HepG2 (cell line): ENCODE results near the gene CD72. TPM values are rescaled to one million over a fixed set of nuclear protein-coding genes. Genes with fewer than 3 reads are reported as not detected.
A peak's percentile ranks its signal among the peaks of the same experiment; 100 is the strongest.

ENCODE experiments used
- AGO2 ChIP-seq: fragments of 200-400 bp; formaldehyde crosslinking; optimal IDR thresholded peaks from 2 replicates; pipeline ENCODE3; 2017; ENCODE audit warnings: mild to moderate bottlenecking, low read depth, low read length, moderate library complexity
- EEA1 ChIP-seq: sonication (generic); formaldehyde crosslinking; IDR thresholded peaks from 2 replicates; pipeline ENCODE4 v1.5.1; 2020; ENCODE audit warnings: mild to moderate bottlenecking, missing genetic modification reagents, borderline replicate concordance
- HOXD1 ChIP-seq: sonication (generic); formaldehyde crosslinking; IDR thresholded peaks from 2 replicates; pipeline ENCODE4 v1.5.0; 2020; ENCODE audit warnings: missing genetic modification reagents
- NR2F6 ChIP-seq, 2 experiments: IDR thresholded peaks; 2 replicates each; pipeline ENCODE4 v1.6.1; 2016; ENCODE audit warnings: antibody characterized with exemption in 1 of 2, mild to moderate bottlenecking in 1 of 2
- PAWR ChIP-seq: sonication (generic); formaldehyde crosslinking; IDR thresholded peaks from 2 replicates; pipeline ENCODE4 v1.4.0; 2020; ENCODE audit warnings: missing genetic modification reagents, mild to moderate bottlenecking, borderline replicate concordance
- SPEN ChIP-seq: sonication (generic); formaldehyde crosslinking; IDR thresholded peaks from 2 replicates; pipeline ENCODE4 v1.5.1; 2020; ENCODE audit warnings: low read depth, mild to moderate bottlenecking, missing genetic modification reagents
- TBX2 ChIP-seq: sonication (generic); formaldehyde crosslinking; IDR thresholded peaks from 2 replicates; pipeline ENCODE4 v1.5.0; 2020; ENCODE audit warnings: missing genetic modification reagents, mild to moderate bottlenecking, borderline replicate concordance
- THAP11 ChIP-seq: IDR thresholded peaks from 2 replicates; pipeline ENCODE4 v1.6.1; 2016; ENCODE audit warnings: missing biosample characterization, missing genetic modification reagents
- YY1 ChIP-seq: IDR thresholded peaks from 2 replicates; pipeline ENCODE4 v1.6.1; 2011; ENCODE audit warnings: low read length, low read depth, moderate library complexity, mild to moderate bottlenecking; ENCODE audit not compliant: insufficient read depth, insufficient replicate concordance
- ZNF367 ChIP-seq: sonication (generic); formaldehyde crosslinking; IDR thresholded peaks from 2 replicates; pipeline ENCODE4 v1.4.0; 2020; ENCODE audit warnings: missing genetic modification reagents, borderline replicate concordance
- ZNF460 ChIP-seq: sonication (generic); formaldehyde crosslinking; IDR thresholded peaks from 2 replicates; pipeline ENCODE4 v1.5.1; 2020; ENCODE audit warnings: missing genetic modification reagents, mild to moderate bottlenecking, borderline replicate concordance
- ZSCAN31 ChIP-seq: sonication (generic); formaldehyde crosslinking; IDR thresholded peaks from 2 replicates; pipeline ENCODE4 v1.5.0; 2020; ENCODE audit warnings: low read depth, mild to moderate bottlenecking, missing genetic modification reagents
- polyA plus RNA-seq, 8 experiments: library from polyadenylated mRNA; depleted of rRNA in 3 of 8; stranded (reverse) in 7 of 8; unstranded in 1 of 8; fragments of >200 nt; fragmentation: Illumina TruSeq in 4 of 8; extraction: Trizol in 4 of 8; gene quantifications; 2 replicates each; pipeline versions ENCODE4 v1.2.1 to v1.2.3, GENCODE V29; 2011 to 2016; ENCODE audit warnings: low read depth in 4 of 8, missing spikeins in 1 of 8, mixed read lengths in 1 of 8; ENCODE audit not compliant: insufficient read depth in 1 of 8
- total RNA-seq, 5 experiments: library from RNA; depleted of rRNA; stranded (reverse); fragments of >200 nt; fragmentation: Illumina TruSeq; extraction: Trizol; gene quantifications; 2 replicates each; pipeline ENCODE4 v1.2.3, GENCODE V29; 2016; ENCODE audit warnings: low read depth in 1 of 5
- TF ChIP-seq, protein P1 (sequence below): sonication (generic); formaldehyde crosslinking; conservative IDR thresholded peaks from 2 replicates; pipeline ENCODE4 v1.8.1; 2023; ENCODE audit warnings: missing genetic modification reagents
- TF ChIP-seq, protein P2 (sequence below): sonication (generic); formaldehyde crosslinking; IDR thresholded peaks from 2 replicates; pipeline ENCODE4 v1.4.0; 2020; ENCODE audit warnings: missing genetic modification reagents, borderline replicate concordance
- TF ChIP-seq, protein P3 (sequence below): sonication (generic); formaldehyde crosslinking; IDR thresholded peaks from 2 replicates; pipeline ENCODE4 v1.4.0; 2020; ENCODE audit warnings: mild to moderate bottlenecking, missing genetic modification reagents
- TF ChIP-seq, protein P4 (sequence below): IDR thresholded peaks from 2 replicates; pipeline ENCODE4 v1.6.1; 2016; ENCODE audit warnings: low read depth, missing genetic modification reagents, missing compliant biosample characterization

CD72 gene
- total and polyA plus RNA-seq, 2 of the 13 experiments (the other 11 are each of a cell fraction or from before 2014, with no cell fraction given): 0.18 to 1.1 TPM

DNA sequence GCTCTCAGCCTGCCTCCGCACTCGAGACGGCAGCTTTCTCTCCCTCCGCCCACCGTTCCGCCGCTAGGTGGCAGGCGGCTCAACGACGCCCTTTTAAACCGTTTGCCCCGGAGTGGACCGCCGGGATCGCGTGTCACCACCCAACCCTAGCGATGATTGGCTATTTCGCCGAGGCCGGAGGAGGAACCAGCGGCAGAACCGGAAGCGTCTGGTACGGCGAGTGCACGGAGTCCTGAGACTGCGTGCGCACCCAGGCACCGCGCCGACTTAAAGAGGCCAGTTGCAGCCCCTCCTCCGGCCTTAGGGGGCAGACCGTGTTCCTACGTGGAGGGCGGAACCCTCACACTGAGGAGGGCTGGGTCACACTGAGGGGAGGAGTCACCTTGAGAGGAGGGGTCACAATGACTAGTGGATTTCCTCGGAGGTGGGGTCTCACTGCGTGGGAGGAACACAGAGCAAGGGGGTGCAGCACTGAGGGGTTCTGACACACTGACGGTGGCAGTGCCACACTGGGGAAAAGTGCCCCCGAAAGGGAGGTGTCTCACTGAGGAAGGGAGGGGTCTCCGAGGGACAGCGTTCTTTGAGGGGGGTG lies 14.1 kb downstream of the CD72 start (continued):
- 0 out of 2 replicates have a peak, but pooled peaks have one; percentile 65 for TF ChIP-seq HOXD1 (CRISPR knock-in tag)
- TF ChIP-seq TBX2: peak; percentile 39; the same call in 1 of the 2 replicates
- no peak for TF ChIP-seq EEA1 (CRISPR knock-in tag)
- TF ChIP-seq YY1: peak; percentile 63
- TF ChIP-seq, protein P1, sequence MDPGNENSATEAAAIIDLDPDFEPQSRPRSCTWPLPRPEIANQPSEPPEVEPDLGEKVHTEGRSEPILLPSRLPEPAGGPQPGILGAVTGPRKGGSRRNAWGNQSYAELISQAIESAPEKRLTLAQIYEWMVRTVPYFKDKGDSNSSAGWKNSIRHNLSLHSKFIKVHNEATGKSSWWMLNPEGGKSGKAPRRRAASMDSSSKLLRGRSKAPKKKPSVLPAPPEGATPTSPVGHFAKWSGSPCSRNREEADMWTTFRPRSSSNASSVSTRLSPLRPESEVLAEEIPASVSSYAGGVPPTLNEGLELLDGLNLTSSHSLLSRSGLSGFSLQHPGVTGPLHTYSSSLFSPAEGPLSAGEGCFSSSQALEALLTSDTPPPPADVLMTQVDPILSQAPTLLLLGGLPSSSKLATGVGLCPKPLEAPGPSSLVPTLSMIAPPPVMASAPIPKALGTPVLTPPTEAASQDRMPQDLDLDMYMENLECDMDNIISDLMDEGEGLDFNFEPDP: no peak
- TF ChIP-seq, protein P2, sequence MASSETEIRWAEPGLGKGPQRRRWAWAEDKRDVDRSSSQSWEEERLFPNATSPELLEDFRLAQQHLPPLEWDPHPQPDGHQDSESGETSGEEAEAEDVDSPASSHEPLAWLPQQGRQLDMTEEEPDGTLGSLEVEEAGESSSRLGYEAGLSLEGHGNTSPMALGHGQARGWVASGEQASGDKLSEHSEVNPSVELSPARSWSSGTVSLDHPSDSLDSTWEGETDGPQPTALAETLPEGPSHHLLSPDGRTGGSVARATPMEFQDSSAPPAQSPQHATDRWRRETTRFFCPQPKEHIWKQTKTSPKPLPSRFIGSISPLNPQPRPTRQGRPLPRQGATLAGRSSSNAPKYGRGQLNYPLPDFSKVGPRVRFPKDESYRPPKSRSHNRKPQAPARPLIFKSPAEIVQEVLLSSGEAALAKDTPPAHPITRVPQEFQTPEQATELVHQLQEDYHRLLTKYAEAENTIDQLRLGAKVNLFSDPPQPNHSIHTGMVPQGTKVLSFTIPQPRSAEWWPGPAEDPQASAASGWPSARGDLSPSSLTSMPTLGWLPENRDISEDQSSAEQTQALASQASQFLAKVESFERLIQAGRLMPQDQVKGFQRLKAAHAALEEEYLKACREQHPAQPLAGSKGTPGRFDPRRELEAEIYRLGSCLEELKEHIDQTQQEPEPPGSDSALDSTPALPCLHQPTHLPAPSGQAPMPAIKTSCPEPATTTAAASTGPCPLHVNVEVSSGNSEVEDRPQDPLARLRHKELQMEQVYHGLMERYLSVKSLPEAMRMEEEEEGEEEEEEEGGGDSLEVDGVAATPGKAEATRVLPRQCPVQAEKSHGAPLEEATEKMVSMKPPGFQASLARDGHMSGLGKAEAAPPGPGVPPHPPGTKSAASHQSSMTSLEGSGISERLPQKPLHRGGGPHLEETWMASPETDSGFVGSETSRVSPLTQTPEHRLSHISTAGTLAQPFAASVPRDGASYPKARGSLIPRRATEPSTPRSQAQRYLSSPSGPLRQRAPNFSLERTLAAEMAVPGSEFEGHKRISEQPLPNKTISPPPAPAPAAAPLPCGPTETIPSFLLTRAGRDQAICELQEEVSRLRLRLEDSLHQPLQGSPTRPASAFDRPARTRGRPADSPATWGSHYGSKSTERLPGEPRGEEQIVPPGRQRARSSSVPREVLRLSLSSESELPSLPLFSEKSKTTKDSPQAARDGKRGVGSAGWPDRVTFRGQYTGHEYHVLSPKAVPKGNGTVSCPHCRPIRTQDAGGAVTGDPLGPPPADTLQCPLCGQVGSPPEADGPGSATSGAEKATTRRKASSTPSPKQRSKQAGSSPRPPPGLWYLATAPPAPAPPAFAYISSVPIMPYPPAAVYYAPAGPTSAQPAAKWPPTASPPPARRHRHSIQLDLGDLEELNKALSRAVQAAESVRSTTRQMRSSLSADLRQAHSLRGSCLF (CRISPR knock-in tag): 0 out of 2 replicates have a peak, but pooled peaks have one; percentile 34
- 0 out of 2 replicates have a peak, but pooled peaks have one; percentile 13 for TF ChIP-seq ZSCAN31 (CRISPR knock-in tag)
- peak; percentile 52; the same call in 1 of the 2 replicates for TF ChIP-seq SPEN (CRISPR knock-in tag)
- TF ChIP-seq, protein P3, sequence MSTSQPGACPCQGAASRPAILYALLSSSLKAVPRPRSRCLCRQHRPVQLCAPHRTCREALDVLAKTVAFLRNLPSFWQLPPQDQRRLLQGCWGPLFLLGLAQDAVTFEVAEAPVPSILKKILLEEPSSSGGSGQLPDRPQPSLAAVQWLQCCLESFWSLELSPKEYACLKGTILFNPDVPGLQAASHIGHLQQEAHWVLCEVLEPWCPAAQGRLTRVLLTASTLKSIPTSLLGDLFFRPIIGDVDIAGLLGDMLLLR (CRISPR knock-in tag): peak; percentile 53; the same call in 1 of the 2 replicates
- no peak for TF ChIP-seq NR2F6 (IDR thresholded peaks at IDR 0.05)
- TF ChIP-seq NR2F6 (CRISPR knock-in tag; IDR thresholded peaks at IDR 0.05): peak; percentile 45; the same call in 1 of the 2 replicates
- TF ChIP-seq ZNF460: no peak
- TF ChIP-seq, protein P4, sequence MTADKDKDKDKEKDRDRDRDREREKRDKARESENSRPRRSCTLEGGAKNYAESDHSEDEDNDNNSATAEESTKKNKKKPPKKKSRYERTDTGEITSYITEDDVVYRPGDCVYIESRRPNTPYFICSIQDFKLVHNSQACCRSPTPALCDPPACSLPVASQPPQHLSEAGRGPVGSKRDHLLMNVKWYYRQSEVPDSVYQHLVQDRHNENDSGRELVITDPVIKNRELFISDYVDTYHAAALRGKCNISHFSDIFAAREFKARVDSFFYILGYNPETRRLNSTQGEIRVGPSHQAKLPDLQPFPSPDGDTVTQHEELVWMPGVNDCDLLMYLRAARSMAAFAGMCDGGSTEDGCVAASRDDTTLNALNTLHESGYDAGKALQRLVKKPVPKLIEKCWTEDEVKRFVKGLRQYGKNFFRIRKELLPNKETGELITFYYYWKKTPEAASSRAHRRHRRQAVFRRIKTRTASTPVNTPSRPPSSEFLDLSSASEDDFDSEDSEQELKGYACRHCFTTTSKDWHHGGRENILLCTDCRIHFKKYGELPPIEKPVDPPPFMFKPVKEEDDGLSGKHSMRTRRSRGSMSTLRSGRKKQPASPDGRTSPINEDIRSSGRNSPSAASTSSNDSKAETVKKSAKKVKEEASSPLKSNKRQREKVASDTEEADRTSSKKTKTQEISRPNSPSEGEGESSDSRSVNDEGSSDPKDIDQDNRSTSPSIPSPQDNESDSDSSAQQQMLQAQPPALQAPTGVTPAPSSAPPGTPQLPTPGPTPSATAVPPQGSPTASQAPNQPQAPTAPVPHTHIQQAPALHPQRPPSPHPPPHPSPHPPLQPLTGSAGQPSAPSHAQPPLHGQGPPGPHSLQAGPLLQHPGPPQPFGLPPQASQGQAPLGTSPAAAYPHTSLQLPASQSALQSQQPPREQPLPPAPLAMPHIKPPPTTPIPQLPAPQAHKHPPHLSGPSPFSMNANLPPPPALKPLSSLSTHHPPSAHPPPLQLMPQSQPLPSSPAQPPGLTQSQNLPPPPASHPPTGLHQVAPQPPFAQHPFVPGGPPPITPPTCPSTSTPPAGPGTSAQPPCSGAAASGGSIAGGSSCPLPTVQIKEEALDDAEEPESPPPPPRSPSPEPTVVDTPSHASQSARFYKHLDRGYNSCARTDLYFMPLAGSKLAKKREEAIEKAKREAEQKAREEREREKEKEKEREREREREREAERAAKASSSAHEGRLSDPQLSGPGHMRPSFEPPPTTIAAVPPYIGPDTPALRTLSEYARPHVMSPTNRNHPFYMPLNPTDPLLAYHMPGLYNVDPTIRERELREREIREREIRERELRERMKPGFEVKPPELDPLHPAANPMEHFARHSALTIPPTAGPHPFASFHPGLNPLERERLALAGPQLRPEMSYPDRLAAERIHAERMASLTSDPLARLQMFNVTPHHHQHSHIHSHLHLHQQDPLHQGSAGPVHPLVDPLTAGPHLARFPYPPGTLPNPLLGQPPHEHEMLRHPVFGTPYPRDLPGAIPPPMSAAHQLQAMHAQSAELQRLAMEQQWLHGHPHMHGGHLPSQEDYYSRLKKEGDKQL (CRISPR knock-in tag): no peak
- peak; percentile 91 for TF ChIP-seq THAP11
- no peak for TF ChIP-seq PAWR (CRISPR knock-in tag)
- TF ChIP-seq ZNF367 (CRISPR knock-in tag): 0 out of 2 replicates have a peak, but pooled peaks have one; percentile 34
- no peak for TF ChIP-seq AGO2
